ENCODE data around the gene TBC1D4.

DNA sequence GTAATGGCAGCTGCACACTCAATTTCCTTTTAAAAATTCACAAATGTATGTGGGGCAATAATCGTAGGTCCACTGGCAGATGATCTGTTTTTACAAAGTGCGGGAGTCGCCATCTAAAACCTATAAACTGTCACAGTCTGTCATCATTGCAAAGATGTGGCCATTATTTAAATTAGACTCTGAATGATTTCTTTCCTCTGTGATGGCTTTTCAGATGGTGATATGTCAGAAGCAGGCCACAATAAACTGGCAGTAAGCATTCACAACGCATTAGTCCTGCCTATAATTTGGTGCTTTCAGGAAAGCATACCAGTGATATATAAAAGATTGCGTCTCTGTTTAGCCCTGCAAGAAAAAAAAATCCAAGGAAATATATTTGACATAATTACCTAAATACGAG, 226.8 kb downstream of the TBC1D4 start:
- TF ChIP-seq, protein P1, sequence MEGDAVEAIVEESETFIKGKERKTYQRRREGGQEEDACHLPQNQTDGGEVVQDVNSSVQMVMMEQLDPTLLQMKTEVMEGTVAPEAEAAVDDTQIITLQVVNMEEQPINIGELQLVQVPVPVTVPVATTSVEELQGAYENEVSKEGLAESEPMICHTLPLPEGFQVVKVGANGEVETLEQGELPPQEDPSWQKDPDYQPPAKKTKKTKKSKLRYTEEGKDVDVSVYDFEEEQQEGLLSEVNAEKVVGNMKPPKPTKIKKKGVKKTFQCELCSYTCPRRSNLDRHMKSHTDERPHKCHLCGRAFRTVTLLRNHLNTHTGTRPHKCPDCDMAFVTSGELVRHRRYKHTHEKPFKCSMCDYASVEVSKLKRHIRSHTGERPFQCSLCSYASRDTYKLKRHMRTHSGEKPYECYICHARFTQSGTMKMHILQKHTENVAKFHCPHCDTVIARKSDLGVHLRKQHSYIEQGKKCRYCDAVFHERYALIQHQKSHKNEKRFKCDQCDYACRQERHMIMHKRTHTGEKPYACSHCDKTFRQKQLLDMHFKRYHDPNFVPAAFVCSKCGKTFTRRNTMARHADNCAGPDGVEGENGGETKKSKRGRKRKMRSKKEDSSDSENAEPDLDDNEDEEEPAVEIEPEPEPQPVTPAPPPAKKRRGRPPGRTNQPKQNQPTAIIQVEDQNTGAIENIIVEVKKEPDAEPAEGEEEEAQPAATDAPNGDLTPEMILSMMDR (conservative IDR thresholded peaks at IDR 0.05; ENCODE audit: low read depth in 2 of 2), result no peak
- TF ChIP-seq EZH2 (IDR thresholded peaks at IDR 0.05; ENCODE audit: low read depth, unreplicated experiment) (no peak), EZH2phosphoT487 (IDR thresholded peaks at IDR 0.05; ENCODE audit: unreplicated experiment) (no peak), POLR2AphosphoS5 (IDR thresholded peaks at IDR 0.05; ENCODE audit: low read depth) (no peak), REST (IDR thresholded peaks at IDR 0.05; ENCODE audit: unreplicated experiment) (no peak), ETS1 (IDR thresholded peaks at IDR 0.05) (no peak), ZNF114 (CRISPR knock-in tag; IDR thresholded peaks at IDR 0.05) (no peak), ZNF331 (CRISPR knock-in tag; IDR thresholded peaks at IDR 0.05; ENCODE audit: low read depth) (no peak), ZNF462 (CRISPR knock-in tag; IDR thresholded peaks at IDR 0.05) (no peak), CREB1 (CRISPR knock-in tag; IDR thresholded peaks at IDR 0.05; ENCODE audit: low read depth) (no peak), JUNB (IDR thresholded peaks at IDR 0.05; ENCODE audit: unreplicated experiment) (no peak), NANOG (IDR thresholded peaks at IDR 0.05; ENCODE audit: borderline replicate concordance) (no peak), STAT1 (IDR thresholded peaks at IDR 0.05; ENCODE audit: unreplicated experiment) (no peak)
